Measurements from ENCODE around the gene PSG11.
"Not testable (repeated sequence)": the region's sequence is repeated elsewhere in the genome, so short reads cannot be mapped to it uniquely, and the experiment has no call there.

PSG11 gene

GRCh38 chr19:42985588-42985987 lies 40.7 kb downstream of the PSG11 start:
- no peak for DNase-seq

- DNase-seq = not testable (repeated sequence)
These were observed 44.2 kb downstream of the PSG11 start for GRCh38 chr19:42982111-42982510.

GRCh38 chr19:42971451-42971850 lies 54.8 kb downstream of the PSG11 start:
- not testable (repeated sequence) for DNase-seq

DNA sequence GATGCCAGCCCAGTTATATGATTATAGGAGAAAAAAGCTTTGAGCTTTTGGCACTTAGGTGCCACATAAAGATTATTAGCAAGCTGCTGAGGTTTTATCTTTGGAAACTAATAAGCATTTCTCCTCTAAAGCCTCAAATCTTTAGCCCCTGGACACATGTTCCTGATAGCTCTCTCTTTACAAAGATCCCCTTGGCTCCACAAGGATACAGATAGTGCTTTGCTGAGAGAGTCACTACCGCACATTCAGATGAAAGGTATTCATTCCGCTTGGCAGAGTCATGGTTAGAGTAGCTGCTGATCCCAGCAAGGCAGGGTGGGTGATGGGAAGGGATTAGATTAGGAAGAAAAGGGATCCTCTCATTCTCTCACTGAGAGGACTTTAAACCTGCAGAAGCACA lies 61.1 kb downstream of the PSG11 start:
- DNase-seq = no peak

GRCh38 chr19:42961119-42961518 lies 65.2 kb downstream of the PSG11 start:
- no peak for DNase-seq
